ENCODE results near the gene TMEM59L. TPM values are rescaled to one million over a fixed set of nuclear protein-coding genes. Genes with fewer than 3 reads are reported as not detected.

TMEM59L gene
- total and polyA plus RNA-seq, 9 of the 15 experiments (the other 6 are each of a cell fraction or from before 2014, with no cell fraction given), result 0.37 TPM; not detected in 8

- CTCF ChIA-PET (ENCODE audit: low intra/inter-chr PET ratio), result no interaction called here
- Histone ChIP-seq H2AFZ (ENCODE audit: low read depth, low read length) (no peak overlapping the region), H3K36me3 (ENCODE audit: control insufficient read depth, insufficient read depth, low read length) (no peaks in the 10 kb centered on the region), H4K20me1 (replicated peaks; ENCODE audit: control insufficient read depth, insufficient read depth, low read length) (peaks cover 16% of the 10 kb centered on the region), H3K9me3 (replicated peaks; ENCODE audit: control insufficient read depth, insufficient read depth, low read depth, low read length) (no peaks in the 10 kb centered on the region), H3K79me2 (ENCODE audit: control insufficient read depth, insufficient read depth, low read length) (no peaks in the 10 kb centered on the region), H3K27ac (ENCODE audit: extremely low read depth, low read depth, low read length) (no peak overlapping the region), H3K4me2 (ENCODE audit: insufficient read depth, low read length) (no peak overlapping the region), H3K4me1 (replicated peaks in 1 of 2; ENCODE audit: control insufficient read depth in 2 of 2, insufficient read depth in 2 of 2, low read length in 2 of 2) (peaks cover 0 to 49% of the 10 kb centered on the region in 2 experiments; a peak in 2 of 5 replicates), H3K9me1 (ENCODE audit: control insufficient read depth, insufficient read depth, low read length) (no peaks in the 10 kb centered on the region), H3K27me3 (ENCODE audit: control insufficient read depth in 2 of 2, insufficient read depth in 2 of 2, low read length in 2 of 2) (peaks cover 23 to 43% of the 10 kb centered on the region in 2 experiments), H3K4me3 (no peak overlapping the region), H3K9ac (ENCODE audit: insufficient read depth in 1 of 2, low read depth in 2 of 2, low read length in 2 of 2) (no peak overlapping the region)
- TF ChIP-seq SNRNP70 (optimal IDR thresholded peaks at IDR 0.05; ENCODE audit: low read depth, low read length) (no peak), FOXK1 (CRISPR knock-in tag; IDR thresholded peaks at IDR 0.05; ENCODE audit: borderline replicate concordance) (no peak), KLF16 (IDR thresholded peaks at IDR 0.05) (no peak), CBX3 (IDR thresholded peaks at IDR 0.05; ENCODE audit: borderline replicate concordance in 1 of 2, low read length in 2 of 2) (no peak), BRF1 (IDR thresholded peaks at IDR 0.05; ENCODE audit: borderline replicate concordance, extremely low read depth, insufficient read length) (no peak), ILF3 (IDR thresholded peaks at IDR 0.05; ENCODE audit: borderline replicate concordance) (no peak)
- BruUV-seq (replicated peaks), result no TSS peak
- DNase-seq (ENCODE audit: extremely low read depth in 1 of 4, low spot score in 3 of 4) (no peak), ATAC-seq (no peak), FAIRE-seq (no peak)
- POLR2A ChIA-PET, result interaction anchor here (0.7 kb wide), 1 partner anchor 12 kb away, joined by 3 read pairs; no protein-coding TSS in a partner anchor
- 25% methylated on average over 13 of the region's 26 CpGs for WGBS (ENCODE audit: insufficient coverage, low coverage, missing lambda C conversion rate)
- intact Hi-C loops (cut with micrococcal nuclease) (no loop called here), in situ Hi-C loops (cut with MboI) (no loop called here)
Observed at GRCh38 chr19:18603958-18604819, 8.5 kb upstream of the TMEM59L start.
